ENCODE data around the gene SMOC1. TPM values are rescaled to one million over a fixed set of nuclear protein-coding genes. Genes with fewer than 3 reads are reported as not detected.

Gene SMOC1
- total RNA-seq, 6 experiments from 2014 or later: not detected

GRCh38 chr14:69996216-69996615, 117.0 kb downstream of the SMOC1 start:
- Mint-ChIP-seq H3K9me3 (peaks cover 26% of the 10 kb centered on the region), H3K27me3 (ENCODE audit: insufficient read depth) (peaks cover 9% of the 10 kb centered on the region; the same call in 1 of the 2 replicates), H3K36me3 (ENCODE audit: low read depth) (no peaks in the 10 kb centered on the region), H3K27ac (no peak overlapping the region), H3K4me3 (no peak overlapping the region), H3K4me1 (ENCODE audit: low read depth) (no peaks in the 10 kb centered on the region)
- DNase-seq: no peak
- no peak for TF ChIP-seq CTCF (IDR thresholded peaks at IDR 0.05)

- H3K27ac Mint-ChIP-seq: no peak overlapping the region
- no peaks in the 10 kb centered on the region for H3K4me1 Mint-ChIP-seq (ENCODE audit: low read depth)
- H3K27me3 Mint-ChIP-seq (ENCODE audit: insufficient read depth): peaks cover 6% of the 10 kb centered on the region; the same call in 1 of the 2 replicates
Measured at GRCh38 chr14:69997849-69998248, 118.6 kb downstream of the SMOC1 start.

GRCh38 chr14:69999261-69999674, 120.1 kb downstream of the SMOC1 start:
- no peaks in the 10 kb centered on the region for H3K27me3 Mint-ChIP-seq (ENCODE audit: insufficient read depth)
- H3K9me3 Mint-ChIP-seq: peaks cover 34% of the 10 kb centered on the region
- TF ChIP-seq CTCF (IDR thresholded peaks at IDR 0.05): no peak
- H3K27ac Mint-ChIP-seq: no peak overlapping the region
- no peaks in the 10 kb centered on the region for H3K4me1 Mint-ChIP-seq (ENCODE audit: low read depth)
- no peaks in the 10 kb centered on the region for H3K36me3 Mint-ChIP-seq (ENCODE audit: low read depth)
- H3K4me3 Mint-ChIP-seq: no peak overlapping the region
- DNase-seq: no peak

More at GRCh38 chr14:69997849-69998248, 118.6 kb downstream of the SMOC1 start:
- DNase-seq: no peak
- Mint-ChIP-seq H3K9me3 (peaks cover 27% of the 10 kb centered on the region), H3K36me3 (ENCODE audit: low read depth) (no peaks in the 10 kb centered on the region), H3K4me3 (no peak overlapping the region)
- no peak for TF ChIP-seq CTCF (IDR thresholded peaks at IDR 0.05)

- H3K36me3 Mint-ChIP-seq (ENCODE audit: low read depth): no peaks in the 10 kb centered on the region
Measured at GRCh38 chr14:70000601-70001000, 121.4 kb downstream of the SMOC1 start.

GRCh38 chr14:70002589-70003346, 123.6 kb downstream of the SMOC1 start:
- no peak for DNase-seq
- H3K36me3 Mint-ChIP-seq (ENCODE audit: low read depth): no peaks in the 10 kb centered on the region

More at GRCh38 chr14:70000601-70001000, 121.4 kb downstream of the SMOC1 start:
- Mint-ChIP-seq H3K27me3 (ENCODE audit: insufficient read depth) (peaks cover under 1% of the 10 kb centered on the region; the same call in 1 of the 2 replicates), H3K4me1 (ENCODE audit: low read depth) (no peaks in the 10 kb centered on the region), H3K9me3 (peaks cover 30% of the 10 kb centered on the region), H3K27ac (no peak overlapping the region), H3K4me3 (no peak overlapping the region)
- no peak for TF ChIP-seq CTCF (IDR thresholded peaks at IDR 0.05)
- no peak for DNase-seq

More at GRCh38 chr14:70002589-70003346, 123.6 kb downstream of the SMOC1 start:
- Mint-ChIP-seq H3K27me3 (ENCODE audit: insufficient read depth) (peaks cover 3% of the 10 kb centered on the region; the same call in 1 of the 2 replicates), H3K4me1 (ENCODE audit: low read depth) (no peaks in the 10 kb centered on the region), H3K27ac (no peak overlapping the region), H3K4me3 (no peak overlapping the region), H3K9me3 (peaks cover 30% of the 10 kb centered on the region)
- TF ChIP-seq CTCF (IDR thresholded peaks at IDR 0.05): no peak

Data from HFFc6 (cell line).